ENCODE measurements around the gene NHS.

GRCh38 chrX:17373337-17373736, 1.7 kb upstream of the NHS start:
- no peak for TF ChIP-seq CTCF (IDR thresholded peaks at IDR 0.05 in 8 of 11, conservative IDR thresholded peaks at IDR 0.05 in 3 of 11)
- TF ChIP-seq POLR2A (IDR thresholded peaks at IDR 0.05), result no peak
